ENCODE data around the gene EXOC6B. TPM values are rescaled to one million over a fixed set of nuclear protein-coding genes. Genes with fewer than 3 reads are reported as not detected.

The EXOC6B gene
- total RNA-seq, 1 donor from 2014 or later = 40.0 TPM

- DNase-seq (ENCODE audit: low spot score) = no peak
Observed at GRCh38 chr2:72138011-72138881, 687.6 kb downstream of the EXOC6B start.

- DNase-seq (ENCODE audit: low spot score) = no peak
Observed at GRCh38 chr2:72137498-72138010, 688.3 kb downstream of the EXOC6B start.

GRCh38 chr2:72136933-72137497, 688.8 kb downstream of the EXOC6B start:
- no peak for DNase-seq (ENCODE audit: low spot score)

GRCh38 chr2:72136331-72136730, 689.5 kb downstream of the EXOC6B start:
- no peak for DNase-seq (ENCODE audit: low spot score)

- no peak for DNase-seq (ENCODE audit: low spot score)
Observed at GRCh38 chr2:72135921-72136320, 689.9 kb downstream of the EXOC6B start.

GRCh38 chr2:72134997-72135800, 690.6 kb downstream of the EXOC6B start:
- no peak for DNase-seq (ENCODE audit: low spot score)

GRCh38 chr2:72134408-72134996, 691.3 kb downstream of the EXOC6B start:
- DNase-seq (ENCODE audit: low spot score) = no peak

GRCh38 chr2:72133721-72134407, 692.0 kb downstream of the EXOC6B start:
- DNase-seq (ENCODE audit: low spot score) = no peak

- DNase-seq (ENCODE audit: low spot score) = no peak
Observed at GRCh38 chr2:72132981-72133720, 692.7 kb downstream of the EXOC6B start.

- no peak for DNase-seq (ENCODE audit: low spot score)
Observed at GRCh38 chr2:72131916-72132841, 693.7 kb downstream of the EXOC6B start.

GRCh38 chr2:72131371-72131891, 694.4 kb downstream of the EXOC6B start:
- no peak for DNase-seq (ENCODE audit: low spot score)

- DNase-seq (ENCODE audit: low spot score) = no peak
Observed at GRCh38 chr2:72130659-72131360, 695.0 kb downstream of the EXOC6B start.

GRCh38 chr2:72129681-72130340, 696.0 kb downstream of the EXOC6B start:
- DNase-seq (ENCODE audit: low spot score) = no peak

GRCh38 chr2:72128843-72129227, 697.0 kb downstream of the EXOC6B start:
- no peak for DNase-seq (ENCODE audit: low spot score)

- DNase-seq (ENCODE audit: low spot score) = no peak
Observed at GRCh38 chr2:72128059-72128842, 697.6 kb downstream of the EXOC6B start.

GRCh38 chr2:72127401-72128058, 698.3 kb downstream of the EXOC6B start:
- DNase-seq (ENCODE audit: low spot score) = no peak
